Endothelial cell (in vitro differentiated cells): Measurements from ENCODE around the gene LSG1. TPM values are rescaled to one million over a fixed set of nuclear protein-coding genes. Genes with fewer than 3 reads are reported as not detected.

Source experiments
- DNase-seq: peaks from one replicate; pipeline ENCODE4 v3.0.0; 2021; ENCODE audit warnings: low spot score
- H3K27ac Mint-ChIP-seq: one replicate; pipeline ENCODE4 v1.8.0; 2021; ENCODE audit warnings: mixed read lengths, inconsistent platforms; ENCODE audit not compliant: unreplicated experiment
- H3K27me3 Mint-ChIP-seq: one replicate; pipeline ENCODE4 v1.8.0; 2021; ENCODE audit warnings: mild to moderate bottlenecking, moderate library complexity, mixed read lengths, inconsistent platforms; ENCODE audit not compliant: unreplicated experiment
- H3K36me3 Mint-ChIP-seq: one replicate; pipeline ENCODE4 v1.8.0; 2021; ENCODE audit warnings: mild to moderate bottlenecking, low read depth, mixed read lengths, inconsistent platforms; ENCODE audit not compliant: unreplicated experiment
- H3K4me1 Mint-ChIP-seq: one replicate; pipeline ENCODE4 v1.8.0; 2021; ENCODE audit warnings: mild to moderate bottlenecking, mixed read lengths, inconsistent platforms; ENCODE audit not compliant: unreplicated experiment
- H3K4me3 Mint-ChIP-seq: one replicate; pipeline ENCODE4 v1.8.0; 2021; ENCODE audit warnings: mild to moderate bottlenecking, mixed read lengths, inconsistent platforms; ENCODE audit not compliant: unreplicated experiment
- H3K9me3 Mint-ChIP-seq: one replicate; pipeline ENCODE4 v1.8.0; 2021; ENCODE audit warnings: mixed read lengths, inconsistent platforms; ENCODE audit not compliant: unreplicated experiment
- total RNA-seq: library from RNA; stranded (reverse); fragmentation: NEBNext Ultra II Directional; extraction: Animal tissue kit (Norgen Biotek cat#: 25700); gene quantifications from one replicate; pipeline ENCODE4 v1.2.1, GENCODE V29; 2021; ENCODE audit not compliant: unreplicated experiment
- TF ChIP-seq, protein P1 (sequence below): fragments of 200-600 bp; sonication (generic); IDR thresholded peaks from one replicate; pipeline ENCODE4 v1.5.0; 2021; ENCODE audit warnings: antibody characterized with exemption; ENCODE audit not compliant: unreplicated experiment

The LSG1 gene
- total RNA-seq, 1 donor from 2014 or later: 35.8 TPM

DNA sequence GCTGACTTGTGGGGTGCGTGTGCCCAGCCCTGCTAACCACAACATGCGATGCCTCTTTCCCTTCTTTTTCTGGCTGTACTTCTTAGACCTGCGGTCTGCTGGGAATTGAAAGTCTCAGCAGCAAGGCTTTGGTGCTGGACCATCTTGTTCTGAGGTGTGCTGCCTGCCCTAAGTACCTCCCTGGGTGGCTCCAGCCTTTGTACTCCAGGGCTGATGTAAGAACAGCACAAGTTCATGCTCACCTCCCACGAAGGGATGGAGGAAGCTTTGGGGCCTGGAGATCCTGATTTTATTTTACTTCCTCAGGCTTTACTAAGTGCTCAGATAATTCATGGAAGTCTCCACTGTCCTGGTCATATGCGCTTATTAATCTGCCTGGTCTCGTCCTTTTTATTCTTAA, 42.6 kb upstream of the LSG1 start:
- DNase-seq: no peak
- peaks cover 2% of the 10 kb centered on the region for H3K27me3 Mint-ChIP-seq
- no peaks in the 10 kb centered on the region for H3K9me3 Mint-ChIP-seq
- H3K4me3 Mint-ChIP-seq: no peak overlapping the region
- H3K27ac Mint-ChIP-seq: no peak overlapping the region
- H3K36me3 Mint-ChIP-seq: no peaks in the 10 kb centered on the region
- TF ChIP-seq, protein P1, sequence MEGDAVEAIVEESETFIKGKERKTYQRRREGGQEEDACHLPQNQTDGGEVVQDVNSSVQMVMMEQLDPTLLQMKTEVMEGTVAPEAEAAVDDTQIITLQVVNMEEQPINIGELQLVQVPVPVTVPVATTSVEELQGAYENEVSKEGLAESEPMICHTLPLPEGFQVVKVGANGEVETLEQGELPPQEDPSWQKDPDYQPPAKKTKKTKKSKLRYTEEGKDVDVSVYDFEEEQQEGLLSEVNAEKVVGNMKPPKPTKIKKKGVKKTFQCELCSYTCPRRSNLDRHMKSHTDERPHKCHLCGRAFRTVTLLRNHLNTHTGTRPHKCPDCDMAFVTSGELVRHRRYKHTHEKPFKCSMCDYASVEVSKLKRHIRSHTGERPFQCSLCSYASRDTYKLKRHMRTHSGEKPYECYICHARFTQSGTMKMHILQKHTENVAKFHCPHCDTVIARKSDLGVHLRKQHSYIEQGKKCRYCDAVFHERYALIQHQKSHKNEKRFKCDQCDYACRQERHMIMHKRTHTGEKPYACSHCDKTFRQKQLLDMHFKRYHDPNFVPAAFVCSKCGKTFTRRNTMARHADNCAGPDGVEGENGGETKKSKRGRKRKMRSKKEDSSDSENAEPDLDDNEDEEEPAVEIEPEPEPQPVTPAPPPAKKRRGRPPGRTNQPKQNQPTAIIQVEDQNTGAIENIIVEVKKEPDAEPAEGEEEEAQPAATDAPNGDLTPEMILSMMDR: no peak
- peaks cover 3% of the 10 kb centered on the region for H3K4me1 Mint-ChIP-seq

DNA sequence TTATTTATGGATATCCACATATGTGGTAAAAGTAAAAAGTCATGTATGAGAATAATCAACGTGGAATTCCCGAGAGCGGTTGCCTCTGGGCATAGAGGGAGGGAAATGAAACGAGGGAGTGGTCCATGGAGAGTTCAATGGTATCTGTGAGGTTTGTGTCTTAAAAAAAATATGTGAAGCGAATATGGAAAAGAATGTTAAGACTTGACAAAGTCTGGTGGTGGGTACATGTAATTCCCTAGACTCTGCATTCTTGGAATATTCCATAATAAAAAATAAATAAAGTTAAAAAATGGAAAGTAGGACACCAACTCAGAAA, 42.1 kb upstream of the LSG1 start:
- peaks cover 3% of the 10 kb centered on the region for H3K4me1 Mint-ChIP-seq
- peaks cover 2% of the 10 kb centered on the region for H3K27me3 Mint-ChIP-seq
- no peak for DNase-seq
- no peak overlapping the region for H3K4me3 Mint-ChIP-seq
- TF ChIP-seq, protein P1: no peak
- H3K36me3 Mint-ChIP-seq: no peaks in the 10 kb centered on the region
- no peaks in the 10 kb centered on the region for H3K9me3 Mint-ChIP-seq
- H3K27ac Mint-ChIP-seq: no peak overlapping the region

DNA sequence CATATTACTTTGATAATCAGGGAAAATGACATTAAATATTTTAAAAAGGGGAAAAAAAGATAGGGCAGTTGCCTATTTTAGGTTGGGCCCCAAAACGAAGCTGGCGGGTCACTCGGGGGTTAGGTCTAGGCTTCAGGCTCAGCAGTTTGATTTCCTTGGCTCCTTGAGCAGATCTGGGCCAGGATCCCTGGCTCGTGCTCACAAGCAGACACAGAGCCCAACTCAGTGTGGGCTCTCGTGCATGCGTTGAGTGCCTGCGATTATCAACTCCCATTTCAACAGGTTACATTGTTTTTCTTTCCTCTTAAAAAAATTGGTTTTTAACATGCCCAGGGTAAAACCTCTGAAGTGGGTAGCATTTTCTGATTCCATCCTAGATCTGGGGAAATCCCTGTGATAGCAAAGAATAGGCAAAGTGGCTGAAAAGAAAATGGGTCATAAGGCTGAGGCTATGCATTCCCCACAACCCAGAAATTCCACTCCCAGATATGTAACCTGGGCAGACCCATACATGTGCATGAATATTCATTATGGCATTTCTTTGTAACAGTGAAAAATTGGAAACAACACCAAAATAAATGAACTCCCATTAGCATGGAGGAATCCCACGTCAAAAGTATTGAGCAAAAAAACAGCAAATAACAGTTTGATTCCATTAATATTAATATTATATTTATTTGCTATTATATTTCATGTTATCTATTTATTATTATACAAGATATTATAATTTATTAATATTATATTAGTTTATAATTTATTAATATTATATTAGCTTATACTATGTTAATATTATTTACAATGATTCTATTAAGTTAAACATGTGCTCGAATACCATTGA, 41.5 kb upstream of the LSG1 start:
- Mint-ChIP-seq H3K27ac (no peak overlapping the region), H3K9me3 (no peaks in the 10 kb centered on the region), H3K4me3 (no peak overlapping the region), H3K36me3 (no peaks in the 10 kb centered on the region), H3K27me3 (peaks cover 2% of the 10 kb centered on the region), H3K4me1 (peaks cover 3% of the 10 kb centered on the region)
- no peak for DNase-seq
- TF ChIP-seq, protein P1: no peak

DNA sequence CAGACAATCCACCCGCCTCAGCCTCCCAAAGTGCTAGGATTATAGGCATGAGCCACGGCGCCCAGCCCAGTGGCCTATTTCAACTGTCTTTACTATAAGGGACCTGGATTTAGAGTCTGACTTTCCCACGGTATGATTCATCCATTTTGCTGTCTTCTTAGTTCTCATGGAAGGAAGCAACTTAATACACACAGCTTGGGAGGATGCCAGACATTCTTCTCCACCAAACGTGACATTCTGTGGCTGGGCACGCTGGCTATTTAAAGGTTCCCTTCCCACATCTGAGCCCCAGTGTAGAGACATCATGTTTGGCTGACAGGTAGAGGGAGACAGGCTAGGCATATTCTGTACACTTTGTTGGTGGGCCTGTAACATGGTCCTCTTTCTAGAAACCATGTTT, 39.9 kb upstream of the LSG1 start:
- Mint-ChIP-seq H3K27me3 (peaks cover 2% of the 10 kb centered on the region), H3K27ac (no peak overlapping the region), H3K36me3 (no peaks in the 10 kb centered on the region), H3K4me3 (no peak overlapping the region), H3K9me3 (no peaks in the 10 kb centered on the region), H3K4me1 (no peaks in the 10 kb centered on the region)
- DNase-seq: no peak
- TF ChIP-seq, protein P1: no peak

DNA sequence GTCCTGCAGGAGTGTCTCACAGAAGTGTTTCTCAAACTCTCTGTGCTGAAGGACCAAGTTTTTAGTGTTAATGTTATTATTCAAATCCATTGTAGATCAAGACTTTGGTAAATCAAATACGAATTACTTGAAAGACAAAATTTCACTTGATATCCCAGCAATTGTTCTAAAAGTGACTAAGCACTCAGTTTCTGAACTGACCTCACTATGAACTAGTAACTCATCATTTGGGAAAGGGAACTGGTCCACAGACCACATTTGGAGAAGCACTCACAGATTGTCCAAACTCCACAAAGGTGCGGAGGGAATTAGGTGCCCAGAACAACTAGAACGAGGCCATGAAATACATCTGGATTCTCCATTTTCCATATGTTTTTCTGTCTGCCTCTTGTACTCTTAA, 39.3 kb upstream of the LSG1 start:
- Mint-ChIP-seq H3K4me1 (peaks cover 2% of the 10 kb centered on the region), H3K9me3 (no peaks in the 10 kb centered on the region), H3K36me3 (no peaks in the 10 kb centered on the region), H3K27me3 (peaks cover 7% of the 10 kb centered on the region), H3K4me3 (no peak overlapping the region), H3K27ac (no peak overlapping the region)
- DNase-seq: no peak
- TF ChIP-seq, protein P1: no peak
